Loucy (cell line): Measurements from ENCODE around the gene NAGLU.

Experiments
- EZH2phosphoT487 ChIP-seq: fragments of 200-600 bp; IDR thresholded peaks from 2 replicates; pipeline ENCODE4 v1.6.1; 2018; ENCODE audit warnings: antibody characterized with exemption, mild to moderate bottlenecking, moderate library complexity, borderline replicate concordance
- TF ChIP-seq, protein P1 (sequence below): fragments of 200-600 bp; sonication (generic); conservative IDR thresholded peaks from 2 replicates; pipeline ENCODE4 v1.5.1; 2014; ENCODE audit warnings: mild to moderate bottlenecking, antibody characterized with exemption, low read length

DNA sequence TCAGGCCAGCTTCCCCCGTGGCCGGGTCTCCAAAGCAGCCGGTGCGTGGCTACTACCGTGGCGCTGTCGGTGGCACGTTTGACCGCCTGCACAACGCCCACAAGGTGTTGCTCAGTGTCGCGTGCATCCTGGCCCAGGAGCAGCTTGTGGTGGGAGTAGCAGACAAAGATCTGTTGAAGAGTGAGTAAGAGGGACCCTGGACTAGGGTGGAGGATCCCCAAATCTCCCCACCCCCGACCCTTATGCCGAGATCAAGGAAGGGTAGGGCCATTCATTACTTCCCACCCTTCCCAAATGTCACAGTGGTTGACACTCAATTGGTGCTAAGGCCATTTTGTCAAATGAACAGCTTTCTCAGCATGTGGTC lies 27.1 kb downstream of the NAGLU start:
- TF ChIP-seq, protein P1, sequence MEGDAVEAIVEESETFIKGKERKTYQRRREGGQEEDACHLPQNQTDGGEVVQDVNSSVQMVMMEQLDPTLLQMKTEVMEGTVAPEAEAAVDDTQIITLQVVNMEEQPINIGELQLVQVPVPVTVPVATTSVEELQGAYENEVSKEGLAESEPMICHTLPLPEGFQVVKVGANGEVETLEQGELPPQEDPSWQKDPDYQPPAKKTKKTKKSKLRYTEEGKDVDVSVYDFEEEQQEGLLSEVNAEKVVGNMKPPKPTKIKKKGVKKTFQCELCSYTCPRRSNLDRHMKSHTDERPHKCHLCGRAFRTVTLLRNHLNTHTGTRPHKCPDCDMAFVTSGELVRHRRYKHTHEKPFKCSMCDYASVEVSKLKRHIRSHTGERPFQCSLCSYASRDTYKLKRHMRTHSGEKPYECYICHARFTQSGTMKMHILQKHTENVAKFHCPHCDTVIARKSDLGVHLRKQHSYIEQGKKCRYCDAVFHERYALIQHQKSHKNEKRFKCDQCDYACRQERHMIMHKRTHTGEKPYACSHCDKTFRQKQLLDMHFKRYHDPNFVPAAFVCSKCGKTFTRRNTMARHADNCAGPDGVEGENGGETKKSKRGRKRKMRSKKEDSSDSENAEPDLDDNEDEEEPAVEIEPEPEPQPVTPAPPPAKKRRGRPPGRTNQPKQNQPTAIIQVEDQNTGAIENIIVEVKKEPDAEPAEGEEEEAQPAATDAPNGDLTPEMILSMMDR: no peak
- no peak for TF ChIP-seq EZH2phosphoT487
